NCI-H1092 (cell line): ENCODE data around the gene BCR.

Source experiments
- DNase-seq: peaks from one replicate; lab custom pipeline; 2025; lab: John Stamatoyannopoulos, UW

BCR gene

GRCh38 chr22:23262518-23263332 is 82.4 kb downstream of the BCR start:
- DNase-seq: no peak

- no peak for DNase-seq
Observed at GRCh38 chr22:23263651-23264555, 83.6 kb downstream of the BCR start.

- DNase-seq: no peak
Observed at GRCh38 chr22:23264610-23265367, 84.5 kb downstream of the BCR start.

GRCh38 chr22:23265368-23265700 is 85.0 kb downstream of the BCR start:
- DNase-seq: no peak

- no peak for DNase-seq
Observed at GRCh38 chr22:23266780-23267179, 86.5 kb downstream of the BCR start.

- DNase-seq: no peak
Observed at GRCh38 chr22:23267226-23268043, 87.1 kb downstream of the BCR start.

GRCh38 chr22:23268139-23268712 is 87.9 kb downstream of the BCR start:
- DNase-seq: no peak

GRCh38 chr22:23268877-23269276 is 88.6 kb downstream of the BCR start:
- no peak for DNase-seq

GRCh38 chr22:23269441-23270211 is 89.3 kb downstream of the BCR start:
- no peak for DNase-seq

GRCh38 chr22:23270212-23270733 is 90.0 kb downstream of the BCR start:
- DNase-seq: no peak

- DNase-seq: no peak
Observed at GRCh38 chr22:23270798-23271596, 90.7 kb downstream of the BCR start.

GRCh38 chr22:23271597-23271908 is 91.2 kb downstream of the BCR start:
- DNase-seq: no peak

GRCh38 chr22:23272371-23272770 is 92.1 kb downstream of the BCR start:
- no peak for DNase-seq

- DNase-seq: no peak
Observed at GRCh38 chr22:23272834-23273233, 92.5 kb downstream of the BCR start.

GRCh38 chr22:23273445-23274145 is 93.3 kb downstream of the BCR start:
- DNase-seq: no peak

- DNase-seq: no peak
Observed at GRCh38 chr22:23274146-23274526, 93.8 kb downstream of the BCR start.

- no peak for DNase-seq
Observed at GRCh38 chr22:23274891-23275694, 94.8 kb downstream of the BCR start.

GRCh38 chr22:23275751-23276150 is 95.4 kb downstream of the BCR start:
- no peak for DNase-seq
